Neural cell (in vitro differentiated cells): ENCODE measurements around the gene SNRPD1. TPM values are rescaled to one million over a fixed set of nuclear protein-coding genes. Genes with fewer than 3 reads are reported as not detected.

Experiments used
- H2AFZ ChIP-seq: fragments of 200-600, 300-800 bp; sonication (generic), shearing (Covaris generic); 2 replicates; pipeline ENCODE4 v1.6.0; 2014; ENCODE audit warnings: low read depth, mild to moderate bottlenecking, antibody characterized with exemption, low read length, moderate library complexity
- H3F3A ChIP-seq: fragments of 200-600 bp; shearing (Covaris generic); 2 replicates; pipeline ENCODE4 v1.6.1; 2016; ENCODE audit warnings: mild to moderate bottlenecking, moderate library complexity, mixed read lengths, antibody characterized with exemption, low read length; ENCODE audit not compliant: insufficient read depth, poor library complexity, severe bottlenecking
- H3K27ac ChIP-seq: fragments of 200-600, 300-800 bp; sonication (generic), shearing (Covaris generic); 2 replicates; pipeline ENCODE4 v1.5.1; 2014; ENCODE audit warnings: mild to moderate bottlenecking, low read length, moderate library complexity
- H3K27me3 ChIP-seq: fragments of 300-800, 200-600 bp; sonication (generic), shearing (Covaris generic); 2 replicates; pipeline ENCODE4 v1.6.0; 2014; ENCODE audit warnings: mild to moderate bottlenecking, low read depth, low read length, moderate library complexity; ENCODE audit not compliant: insufficient read depth
- H3K36me3 ChIP-seq: fragments of 300-800, 200-600 bp; sonication (generic), shearing (Covaris generic); 2 replicates; pipeline ENCODE4 v1.5.1; 2014; ENCODE audit warnings: mild to moderate bottlenecking, antibody characterized with exemption, low read length, moderate library complexity; ENCODE audit not compliant: insufficient read depth
- H3K4me2 ChIP-seq: fragments of 300-800, 200-600 bp; sonication (generic), shearing (Covaris generic); 2 replicates; pipeline ENCODE4 v1.6.0; 2014; ENCODE audit warnings: mild to moderate bottlenecking, low read length
- H3K4me3 ChIP-seq: fragments of 300-800, 200-600 bp; sonication (generic), shearing (Covaris generic); 2 replicates; pipeline ENCODE4 v1.5.1; 2014; ENCODE audit warnings: mild to moderate bottlenecking, low read length, moderate library complexity
- H3K79me2 ChIP-seq: fragments of 200-600 bp; shearing (Covaris generic); replicated peaks from 2 replicates; pipeline ENCODE4 v1.6.0; 2014; ENCODE audit warnings: mild to moderate bottlenecking, low read length, moderate library complexity; ENCODE audit not compliant: insufficient read depth
- H3K9ac ChIP-seq: fragments of 300-800, 200-600 bp; sonication (generic), shearing (Covaris generic); 2 replicates; pipeline ENCODE4 v1.6.1; 2016; ENCODE audit warnings: mild to moderate bottlenecking, low read length, mixed read lengths
- H3K9me2 ChIP-seq: fragments of 200-600 bp; shearing (Covaris generic); 2 replicates; pipeline ENCODE4 v1.6.1; 2016; ENCODE audit warnings: mild to moderate bottlenecking, low read length, mixed read lengths; ENCODE audit not compliant: insufficient read depth
- H3K9me3 ChIP-seq: fragments of 200-600, 300-800 bp; sonication (generic), shearing (Covaris generic); 2 replicates; pipeline ENCODE4 v1.6.1; 2016; ENCODE audit warnings: mild to moderate bottlenecking, mixed run types, low read length, moderate library complexity, mixed read lengths
- H4K20me1 ChIP-seq: fragments of 200-600 bp; shearing (Covaris generic); 2 replicates; pipeline ENCODE4 v1.6.1; 2016; ENCODE audit warnings: mild to moderate bottlenecking, mixed run types; ENCODE audit not compliant: insufficient read depth
- CTCF ChIP-seq: fragments of 450-650 bp; IDR thresholded peaks from 2 replicates; pipeline ENCODE4 v1.5.1; 2014; ENCODE audit warnings: antibody characterized with exemption, mild to moderate bottlenecking, moderate library complexity; ENCODE audit not compliant: poor library complexity, severe bottlenecking
- EP300 ChIP-seq: fragments of 450-650 bp; conservative IDR thresholded peaks from 2 replicates; pipeline ENCODE4 v1.6.1; 2014; ENCODE audit warnings: antibody characterized with exemption, mild to moderate bottlenecking, moderate library complexity; ENCODE audit not compliant: poor library complexity, severe bottlenecking
- EZH2 ChIP-seq: fragments of 200-600, 300-800 bp; shearing (Covaris generic), sonication (generic); IDR thresholded peaks from 2 replicates; pipeline ENCODE4 v1.6.1; 2014; ENCODE audit warnings: antibody characterized with exemption, low read length, borderline replicate concordance, mild to moderate bottlenecking; ENCODE audit not compliant: insufficient read depth, poor library complexity, severe bottlenecking
- MXI1 ChIP-seq: fragments of 450-650 bp; conservative IDR thresholded peaks from 2 replicates; pipeline ENCODE4 v1.6.1; 2014; ENCODE audit warnings: antibody characterized with exemption, mild to moderate bottlenecking; ENCODE audit not compliant: poor library complexity, severe bottlenecking
- POLR2AphosphoS5 ChIP-seq: IDR thresholded peaks from 2 replicates; pipeline ENCODE4 v1.6.1; 2012
- RAD21 ChIP-seq: fragments of 450-650 bp; conservative IDR thresholded peaks from 2 replicates; pipeline ENCODE4 v1.6.1; 2014; ENCODE audit warnings: antibody characterized with exemption, mild to moderate bottlenecking, moderate library complexity
- REST ChIP-seq: IDR thresholded peaks from 2 replicates; pipeline ENCODE4 v1.6.1; 2012; ENCODE audit warnings: borderline replicate concordance
- SMC3 ChIP-seq: fragments of 450-650 bp; conservative IDR thresholded peaks from 2 replicates; pipeline ENCODE4 v1.6.1; 2014; ENCODE audit warnings: antibody characterized with exemption, mild to moderate bottlenecking, moderate library complexity; ENCODE audit not compliant: poor library complexity
- TAF1 ChIP-seq: IDR thresholded peaks from 2 replicates; pipeline ENCODE4 v1.6.1; 2012; ENCODE audit warnings: low read depth
- polyA plus RNA-seq: library from polyadenylated mRNA; depleted of rRNA; stranded (reverse); fragments of >200 nt; gene quantifications from 2 replicates; pipeline ENCODE4 v1.2.3, GENCODE V29; 2014

Gene SNRPD1
- polyA plus RNA-seq, 1 donor from 2014 or later, result 68.2 TPM

- no peaks in the 10 kb centered on the region for H3K36me3 ChIP-seq
Observed at GRCh38 chr18:21662581-21662980, 50.5 kb downstream of the SNRPD1 start.

GRCh38 chr18:21663578-21663977 lies 51.5 kb downstream of the SNRPD1 start:
- no peaks in the 10 kb centered on the region for H3K36me3 ChIP-seq
- no peak overlapping the region for H3K4me3 ChIP-seq
- H3K9ac ChIP-seq, result no peak overlapping the region
- H3K9me3 ChIP-seq, result no peaks in the 10 kb centered on the region
- H3K27me3 ChIP-seq, result no peaks in the 10 kb centered on the region
- no peak overlapping the region for H3K27ac ChIP-seq
- H3K79me2 ChIP-seq, result no peaks in the 10 kb centered on the region
- no peak overlapping the region for H2AFZ ChIP-seq
- H3K9me2 ChIP-seq, result no peaks in the 10 kb centered on the region
- H3F3A ChIP-seq, result no peaks in the 10 kb centered on the region
- no peaks in the 10 kb centered on the region for H4K20me1 ChIP-seq
- H3K4me2 ChIP-seq, result no peak overlapping the region
- no peak for TF ChIP-seq RAD21
- TF ChIP-seq MXI1, result no peak
- no peak for TF ChIP-seq SMC3
- TF ChIP-seq EZH2, result no peak
- no peak for TF ChIP-seq TAF1
- no peak for TF ChIP-seq POLR2AphosphoS5
- TF ChIP-seq REST, result no peak

More at GRCh38 chr18:21662581-21662980, 50.5 kb downstream of the SNRPD1 start:
- H3F3A ChIP-seq, result no peaks in the 10 kb centered on the region
- H3K27me3 ChIP-seq, result no peaks in the 10 kb centered on the region
- H3K79me2 ChIP-seq, result no peaks in the 10 kb centered on the region
- no peak overlapping the region for H3K9ac ChIP-seq
- no peaks in the 10 kb centered on the region for H3K9me2 ChIP-seq
- H3K4me3 ChIP-seq, result no peak overlapping the region
- H3K27ac ChIP-seq, result no peak overlapping the region
- H4K20me1 ChIP-seq, result no peaks in the 10 kb centered on the region
- H2AFZ ChIP-seq, result no peak overlapping the region
- TF ChIP-seq CTCF (no peak), MXI1 (no peak), POLR2AphosphoS5 (no peak), RAD21 (no peak), TAF1 (no peak), EP300 (no peak), SMC3 (no peak), REST (no peak), EZH2 (no peak)
- H3K9me3 ChIP-seq, result no peaks in the 10 kb centered on the region
- H3K4me2 ChIP-seq, result no peak overlapping the region
